SJSA1 (cell line): Measurements from ENCODE around the gene CCDC3. TPM values are rescaled to one million over a fixed set of nuclear protein-coding genes. Genes with fewer than 3 reads are reported as not detected.
"Not testable (repeated sequence)": the region's sequence is repeated elsewhere in the genome, so short reads cannot be mapped to it uniquely, and the experiment has no call there.

Experiments
- DNase-seq, 2 experiments: peaks; one replicate each; pipeline ENCODE4 v3.0.0-alpha.2; 2015 to 2020; ENCODE audit warnings: low spot score in 2 of 2, low read depth in 1 of 2
- H3K27ac ChIP-seq: fragments of 250-450 bp; sonication (Bioruptor Pico); 2 replicates; pipeline ENCODE4 v1.5.1; 2020; ENCODE audit warnings: mild to moderate bottlenecking, moderate library complexity
- H3K27me3 ChIP-seq: fragments of 250-450 bp; sonication (Bioruptor Pico); replicated peaks from 2 replicates; pipeline ENCODE4 v1.5.1; 2020; ENCODE audit warnings: mild to moderate bottlenecking, moderate library complexity
- H3K36me3 ChIP-seq: fragments of 250-450 bp; sonication (Bioruptor Pico); 2 replicates; pipeline ENCODE4 v1.5.1; 2020; ENCODE audit warnings: mild to moderate bottlenecking
- H3K4me1 ChIP-seq: fragments of 250-450 bp; sonication (Bioruptor Pico); replicated peaks from 2 replicates; pipeline ENCODE4 v1.6.1; 2021; ENCODE audit warnings: mild to moderate bottlenecking
- H3K4me3 ChIP-seq: fragments of 250-450 bp; sonication (Bioruptor Pico); 2 replicates; pipeline ENCODE4 v1.5.1; 2020; ENCODE audit warnings: mild to moderate bottlenecking
- H3K9me3 ChIP-seq: fragments of 250-450 bp; sonication (Bioruptor Pico); replicated peaks from 2 replicates; pipeline ENCODE4 v1.5.1; 2020; ENCODE audit warnings: mild to moderate bottlenecking
- total RNA-seq: library from RNA; depleted of rRNA; stranded (reverse); fragments of >200 nt; shearing (Covaris generic); gene quantifications from 2 replicates; pipeline ENCODE4 v1.2.3, GENCODE V29; 2014; rRNA removed

Gene CCDC3
- 12.4 and 21.3 TPM in 2 replicates for total RNA-seq

GRCh38 chr10:13001041-13001886 is at the start of gene CCDC3:
Gene CCDC3, minus strand, starts transcription at chr10:13001713. Its CDS starts 143 bp downstream, at chr10:13001570.
- H3K9me3 ChIP-seq, result no peaks in the 10 kb centered on the region; the same call in 1 of the 2 replicates
- no peaks in the 10 kb centered on the region for H3K27me3 ChIP-seq
- peak within 1 kb of the TSS; percentile 55 for H3K4me3 ChIP-seq
- peaks cover 10% of the 10 kb centered on the region for H3K4me1 ChIP-seq
- no peak within 1 kb of the TSS for H3K27ac ChIP-seq
- no peaks in the 10 kb centered on the region; the same call in 1 of the 2 replicates for H3K36me3 ChIP-seq
- DNase-seq, result peak; percentile 16 to 53

GRCh38 chr10:13051126-13051694 is 49.7 kb upstream of the CCDC3 start:
- Histone ChIP-seq H3K4me1 (no peaks in the 10 kb centered on the region), H3K27me3 (no peaks in the 10 kb centered on the region; the same call in 1 of the 2 replicates), H3K4me3 (no peak overlapping the region), H3K27ac (no peak overlapping the region), H3K9me3 (no peaks in the 10 kb centered on the region), H3K36me3 (no peaks in the 10 kb centered on the region)
- DNase-seq, result no peak

- H3K27me3 ChIP-seq, result no peaks in the 10 kb centered on the region; the same call in 1 of the 2 replicates
- H3K27ac ChIP-seq, result no peak overlapping the region
- no peaks in the 10 kb centered on the region for H3K9me3 ChIP-seq
- H3K36me3 ChIP-seq, result no peaks in the 10 kb centered on the region
- no peak for DNase-seq
- H3K4me1 ChIP-seq, result no peaks in the 10 kb centered on the region
- no peak overlapping the region for H3K4me3 ChIP-seq
Measured at GRCh38 chr10:13049774-13050420, 48.4 kb upstream of the CCDC3 start.

GRCh38 chr10:13048762-13049161 is 47.2 kb upstream of the CCDC3 start:
- Histone ChIP-seq H3K9me3 (no peaks in the 10 kb centered on the region), H3K36me3 (no peaks in the 10 kb centered on the region), H3K27me3 (no peaks in the 10 kb centered on the region; the same call in 1 of the 2 replicates), H3K27ac (no peak overlapping the region), H3K4me3 (no peak overlapping the region), H3K4me1 (no peaks in the 10 kb centered on the region)
- DNase-seq, result no peak

GRCh38 chr10:13047529-13048206 is 46.2 kb upstream of the CCDC3 start:
- H3K27me3 ChIP-seq, result no peaks in the 10 kb centered on the region; the same call in 1 of the 2 replicates
- DNase-seq, result no peak

GRCh38 chr10:13046851-13047528 is 45.5 kb upstream of the CCDC3 start:
- no peaks in the 10 kb centered on the region for H3K36me3 ChIP-seq
- H3K4me1 ChIP-seq, result no peaks in the 10 kb centered on the region
- no peaks in the 10 kb centered on the region for H3K27me3 ChIP-seq
- DNase-seq, result no peak
- no peak overlapping the region for H3K4me3 ChIP-seq
- no peaks in the 10 kb centered on the region for H3K9me3 ChIP-seq
- no peak overlapping the region for H3K27ac ChIP-seq

More at GRCh38 chr10:13047529-13048206, 46.2 kb upstream of the CCDC3 start:
- no peaks in the 10 kb centered on the region for H3K4me1 ChIP-seq
- H3K4me3 ChIP-seq, result no peak overlapping the region
- H3K9me3 ChIP-seq, result no peaks in the 10 kb centered on the region
- no peak overlapping the region for H3K27ac ChIP-seq
- no peaks in the 10 kb centered on the region for H3K36me3 ChIP-seq

- DNase-seq, result no peak
- Histone ChIP-seq H3K4me1 (no peaks in the 10 kb centered on the region), H3K9me3 (no peaks in the 10 kb centered on the region), H3K4me3 (no peak overlapping the region), H3K36me3 (no peaks in the 10 kb centered on the region), H3K27ac (no peak overlapping the region), H3K27me3 (no peaks in the 10 kb centered on the region)
Measured at GRCh38 chr10:13043520-13043919, 42.0 kb upstream of the CCDC3 start.

GRCh38 chr10:13039761-13040160 is 38.2 kb upstream of the CCDC3 start:
- no peaks in the 10 kb centered on the region for H3K4me1 ChIP-seq
- no peak for DNase-seq
- H3K36me3 ChIP-seq, result no peaks in the 10 kb centered on the region
- H3K4me3 ChIP-seq, result no peak overlapping the region
- no peak overlapping the region for H3K27ac ChIP-seq
- H3K9me3 ChIP-seq, result no peaks in the 10 kb centered on the region
- H3K27me3 ChIP-seq, result no peaks in the 10 kb centered on the region

- no peaks in the 10 kb centered on the region for H3K9me3 ChIP-seq
- H3K27me3 ChIP-seq, result no peaks in the 10 kb centered on the region
- no peak overlapping the region for H3K27ac ChIP-seq
- no peaks in the 10 kb centered on the region for H3K4me1 ChIP-seq
- no peak overlapping the region for H3K4me3 ChIP-seq
- H3K36me3 ChIP-seq, result no peaks in the 10 kb centered on the region
- no peak for DNase-seq
Measured at GRCh38 chr10:13038391-13038790, 36.9 kb upstream of the CCDC3 start.

- H3K9me3 ChIP-seq, result no peaks in the 10 kb centered on the region
- H3K27me3 ChIP-seq, result no peaks in the 10 kb centered on the region
- H3K27ac ChIP-seq, result no peak overlapping the region
- H3K36me3 ChIP-seq, result no peaks in the 10 kb centered on the region
- DNase-seq, result no peak
- no peaks in the 10 kb centered on the region for H3K4me1 ChIP-seq
- H3K4me3 ChIP-seq, result no peak overlapping the region
Measured at GRCh38 chr10:13037832-13038231, 36.3 kb upstream of the CCDC3 start.

- H3K27me3 ChIP-seq, result no peaks in the 10 kb centered on the region
- H3K4me3 ChIP-seq, result no peak overlapping the region
- no peaks in the 10 kb centered on the region for H3K4me1 ChIP-seq
- H3K27ac ChIP-seq, result no peak overlapping the region
- DNase-seq, result no peak
- H3K9me3 ChIP-seq, result no peaks in the 10 kb centered on the region
- no peaks in the 10 kb centered on the region for H3K36me3 ChIP-seq
Measured at GRCh38 chr10:13036841-13037240, 35.3 kb upstream of the CCDC3 start.

- not testable (repeated sequence) for H3K27me3 ChIP-seq, DNase-seq, H3K36me3 ChIP-seq
Measured at GRCh38 chr10:13035731-13036130, 34.2 kb upstream of the CCDC3 start.

GRCh38 chr10:13026873-13027272 is 25.4 kb upstream of the CCDC3 start:
- Histone ChIP-seq H3K36me3 (no peaks in the 10 kb centered on the region), H3K27me3 (no peaks in the 10 kb centered on the region), H3K4me1 (no peaks in the 10 kb centered on the region), H3K9me3 (no peaks in the 10 kb centered on the region; the same call in 1 of the 2 replicates), H3K4me3 (no peak overlapping the region), H3K27ac (no peak overlapping the region)
- DNase-seq, result no peak

More at GRCh38 chr10:13035731-13036130, 34.2 kb upstream of the CCDC3 start:
- H3K4me1 ChIP-seq, H3K27ac ChIP-seq, H3K9me3 ChIP-seq, H3K4me3 ChIP-seq: not testable (repeated sequence)
